HTR-8/SVneo (cell line): ENCODE results near the gene GARIN5A.

Source experiments
- DNase-seq: peaks from one replicate; pipeline ENCODE4 v3.0.0; 2011; ENCODE audit warnings: low spot score, mixed read lengths; ENCODE audit not compliant: insufficient read length
- FAIRE-seq: peaks from 2 replicates; lab custom pipeline; 2011; peaks lifted over from hg19 to GRCh38; lab: Jason Lieb, UNC

The GARIN5A gene

GRCh38 chr19:50509366-50509765 lies 32.7 kb upstream of the GARIN5A start:
- DNase-seq: no peak
- FAIRE-seq: no peak

- FAIRE-seq: no peak
- DNase-seq: no peak
Observed at GRCh38 chr19:50508843-50509190, 32.2 kb upstream of the GARIN5A start.

GRCh38 chr19:50507376-50507775 lies 30.7 kb upstream of the GARIN5A start:
- FAIRE-seq: no peak

DNA sequence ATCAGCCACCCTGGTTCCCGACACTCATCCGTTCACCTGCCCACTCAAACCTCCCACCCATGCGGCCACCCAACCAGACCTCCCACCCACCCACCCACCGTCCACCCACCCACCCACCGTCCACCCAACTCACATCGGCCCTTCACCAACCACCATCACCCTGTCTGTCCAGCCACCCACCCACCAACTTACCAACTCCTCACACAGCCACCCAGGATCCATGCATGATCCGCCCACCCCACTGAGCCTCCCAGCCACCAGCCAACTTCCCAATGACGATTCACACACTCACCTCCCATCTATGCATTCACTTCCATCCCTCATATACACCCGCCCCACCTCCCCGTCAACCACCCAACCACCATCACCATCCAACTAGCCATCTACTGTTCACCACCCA lies 30.1 kb upstream of the GARIN5A start:
- FAIRE-seq (no peak), DNase-seq (no peak)

More at GRCh38 chr19:50507376-50507775, 30.7 kb upstream of the GARIN5A start:
- DNase-seq: no peak

GRCh38 chr19:50505856-50506611 lies 29.4 kb upstream of the GARIN5A start:
- no peak for DNase-seq
- FAIRE-seq: no peak

DNA sequence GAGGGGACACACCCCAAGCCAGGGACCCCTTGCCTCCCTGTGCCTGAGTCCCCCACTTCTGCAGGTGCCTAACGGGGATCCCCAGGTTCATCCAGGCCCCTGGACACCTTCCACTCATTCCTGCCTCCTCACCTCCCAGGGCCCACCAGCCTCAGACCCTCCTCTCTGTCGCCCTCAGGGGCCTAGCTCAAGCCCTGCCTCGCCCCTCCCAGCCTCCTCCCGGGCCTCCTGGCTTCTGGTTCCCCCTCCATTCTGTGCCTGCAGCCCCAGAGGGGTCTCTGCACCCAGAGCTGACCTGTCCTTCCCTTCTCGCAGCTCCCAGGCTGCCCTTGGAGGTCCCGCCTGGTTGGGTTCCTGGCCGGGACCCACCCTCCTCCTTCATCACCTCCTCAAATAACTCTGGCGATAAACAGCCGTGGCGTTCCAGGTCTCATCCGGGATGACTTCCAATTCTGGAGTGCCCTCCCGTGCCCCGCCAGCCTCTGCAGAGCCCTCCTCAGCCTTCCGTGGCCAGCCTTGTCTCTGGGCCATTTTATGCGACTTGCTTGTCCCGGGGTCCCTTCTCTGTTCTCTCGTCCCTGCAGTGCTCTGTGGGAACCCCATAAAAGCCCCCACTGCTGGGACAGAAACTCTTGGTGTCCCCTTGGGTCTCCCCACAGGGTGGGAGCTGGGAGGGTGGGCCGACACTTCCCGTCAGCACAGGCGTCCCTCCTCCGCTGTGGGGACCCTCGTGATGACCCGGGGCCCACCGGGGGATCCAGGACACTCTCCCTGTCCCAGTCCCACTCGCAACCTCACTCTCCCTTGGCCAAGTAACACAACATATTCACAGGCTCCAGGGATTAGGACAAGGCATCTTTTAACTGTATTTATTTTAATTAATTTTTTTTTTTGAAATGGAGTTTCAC lies 25.2 kb upstream of the GARIN5A start:
- FAIRE-seq: no peak
- no peak for DNase-seq

DNA sequence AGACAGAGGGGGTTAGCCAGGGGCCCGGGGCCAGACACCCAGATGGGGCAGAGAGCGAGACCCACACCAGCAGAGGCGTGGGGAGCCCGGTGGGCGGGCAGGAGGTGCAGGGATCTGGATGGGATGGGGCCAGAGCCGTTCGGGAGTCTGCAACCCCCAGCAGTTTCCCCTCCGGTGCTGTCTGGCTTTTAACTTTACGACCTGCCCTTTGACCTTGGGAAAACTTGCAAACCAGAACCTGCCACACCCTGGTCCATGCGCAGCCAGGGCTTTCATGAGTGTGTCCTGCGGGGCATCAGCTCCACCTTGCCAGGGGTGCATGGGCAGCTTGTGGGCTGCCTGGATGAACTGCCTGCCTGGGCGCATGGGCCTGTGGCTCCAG lies 24.5 kb upstream of the GARIN5A start:
- DNase-seq: no peak

GRCh38 chr19:50500753-50501151 lies 24.1 kb upstream of the GARIN5A start:
- no peak for FAIRE-seq
- DNase-seq: no peak

More for the DNA sequence above, 24.5 kb upstream of the GARIN5A start:
- no peak for FAIRE-seq

GRCh38 chr19:50500060-50500752 lies 23.6 kb upstream of the GARIN5A start:
- no peak for FAIRE-seq
- no peak for DNase-seq

DNA sequence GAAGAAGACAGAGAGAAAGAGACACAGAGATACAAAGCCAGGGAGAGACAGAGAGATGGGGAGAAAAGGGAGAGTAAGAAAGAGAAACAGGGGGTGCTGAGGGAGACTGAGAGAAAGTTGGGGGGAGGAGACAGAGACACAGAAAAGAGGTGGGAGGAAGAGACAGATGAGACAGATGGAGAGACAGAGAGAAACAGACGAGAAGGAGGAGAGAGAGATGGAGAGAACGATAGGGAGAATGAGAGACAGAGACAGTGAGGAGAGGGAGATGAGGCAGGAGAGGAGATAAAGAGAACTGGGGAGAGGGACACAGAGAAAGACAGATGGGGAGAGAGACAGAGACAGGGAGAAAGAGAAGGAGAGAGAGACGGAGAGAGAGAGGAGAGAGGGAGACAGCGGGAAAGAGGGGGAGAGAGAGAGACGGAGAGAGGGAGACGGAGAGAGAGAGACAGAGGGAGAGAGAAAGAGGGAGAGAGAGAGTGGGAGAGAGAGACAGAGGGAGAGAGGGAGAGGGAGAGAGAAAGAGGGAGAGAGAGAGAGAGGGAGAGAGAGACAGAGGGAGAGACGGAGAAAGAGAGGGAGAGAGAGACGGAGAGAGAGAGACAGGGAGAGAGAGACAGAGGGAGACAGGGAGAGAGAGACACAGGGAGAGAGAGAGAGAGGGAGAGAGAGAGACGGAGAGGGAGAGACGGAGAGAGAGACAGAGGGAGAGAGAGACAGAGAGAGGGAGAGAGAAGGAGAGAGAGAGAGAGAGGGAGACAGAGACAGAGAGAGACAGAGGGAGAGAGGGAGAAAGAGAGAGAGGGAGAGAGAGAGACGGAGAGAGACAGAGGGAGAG lies 21.8 kb upstream of the GARIN5A start:
- FAIRE-seq (no peak), DNase-seq (no peak)

- FAIRE-seq (no peak), DNase-seq (no peak)
Observed at GRCh38 chr19:50497022-50497405, 20.4 kb upstream of the GARIN5A start.

GRCh38 chr19:50496189-50497021 lies 19.8 kb upstream of the GARIN5A start:
- DNase-seq: no peak
- FAIRE-seq: no peak

DNA sequence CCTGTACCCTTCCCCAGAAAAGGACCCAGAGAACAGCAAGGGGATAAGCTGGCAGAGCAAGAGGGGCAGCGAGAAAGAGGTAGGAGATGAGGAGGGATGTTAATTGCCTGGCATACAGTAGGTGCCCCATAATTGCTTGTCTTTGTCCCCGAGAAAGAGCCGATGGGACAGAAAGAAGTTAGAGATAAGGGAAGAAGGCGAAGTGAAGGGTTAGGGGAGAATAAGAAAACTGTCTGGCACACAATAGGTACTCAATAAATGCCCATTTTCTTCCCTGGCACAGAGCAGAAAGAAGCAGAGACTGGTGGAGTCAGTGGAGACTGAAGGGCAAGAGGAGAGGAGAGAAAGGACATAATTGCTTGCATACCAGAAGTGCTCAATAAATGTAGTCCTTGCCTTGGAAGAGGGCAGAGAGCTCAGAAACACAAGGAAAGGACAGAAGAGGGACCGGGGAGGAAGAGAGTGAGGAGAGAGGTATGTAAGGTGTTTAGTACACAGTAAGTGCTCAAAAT lies 18.4 kb upstream of the GARIN5A start:
- no peak for DNase-seq
- FAIRE-seq: no peak

GRCh38 chr19:50494186-50495019 lies 17.8 kb upstream of the GARIN5A start:
- FAIRE-seq: no peak
- no peak for DNase-seq

GRCh38 chr19:50493171-50493570 lies 16.5 kb upstream of the GARIN5A start:
- FAIRE-seq (no peak), DNase-seq (no peak)

DNA sequence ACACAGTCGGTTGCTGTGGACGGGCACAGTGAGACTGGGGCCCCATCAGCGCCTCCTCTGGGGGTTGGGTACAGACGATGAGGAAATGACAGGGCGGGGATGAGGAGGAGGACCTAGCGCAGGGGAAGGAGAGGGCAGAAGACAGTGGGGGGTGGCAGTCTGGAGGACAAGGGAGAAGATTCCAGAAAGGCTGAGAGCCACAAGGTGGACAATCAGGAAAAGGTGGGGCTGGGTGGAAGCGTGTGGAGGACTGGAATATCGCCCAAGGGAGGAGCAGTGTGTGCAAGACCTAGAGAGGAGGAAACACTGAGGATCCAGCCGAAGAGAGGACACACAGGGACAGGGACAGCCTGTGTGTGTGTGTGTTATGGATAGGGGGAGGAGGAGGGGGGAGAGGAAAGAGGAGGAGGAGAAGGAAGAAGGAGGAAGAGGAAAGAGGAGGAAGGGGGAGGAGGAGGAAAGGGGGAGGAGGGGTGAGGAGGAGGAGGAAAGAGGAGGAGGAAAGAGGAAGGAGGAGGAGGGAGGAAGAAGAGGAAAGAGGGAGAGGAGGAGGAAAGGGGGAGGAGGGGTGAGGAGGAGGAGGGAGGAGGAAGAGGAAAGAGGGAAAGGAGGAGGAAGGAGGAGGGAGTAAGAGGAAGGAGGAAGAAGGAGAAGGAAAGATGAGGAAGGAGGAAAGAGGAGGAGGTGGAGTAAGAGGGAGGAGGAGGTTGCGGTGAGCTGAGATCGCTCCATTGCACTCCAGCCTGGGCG lies 15.8 kb upstream of the GARIN5A start:
- no peak for FAIRE-seq
- no peak for DNase-seq

- FAIRE-seq (no peak), DNase-seq (no peak)
Observed at GRCh38 chr19:50490991-50491472, 14.4 kb upstream of the GARIN5A start.
